Stimulated activated CD8-positive, alpha-beta memory T cell treated with anti-CD3 and anti-CD28 coated beads, Interleukin-12 subunit alpha, Interleukin-12 subunit beta, amount 100 ng/mL, for 24 hours (primary cell): Measurements from ENCODE around the gene CA5B.
"Not testable (repeated sequence)": the region's sequence is repeated elsewhere in the genome, so short reads cannot be mapped to it uniquely, and the experiment has no call there.

ENCODE experiments used
- DNase-seq: peaks from one replicate; pipeline ENCODE4 v3.0.0-alpha.2; 2020; ENCODE audit errors: extremely low read depth

Gene CA5B

DNA sequence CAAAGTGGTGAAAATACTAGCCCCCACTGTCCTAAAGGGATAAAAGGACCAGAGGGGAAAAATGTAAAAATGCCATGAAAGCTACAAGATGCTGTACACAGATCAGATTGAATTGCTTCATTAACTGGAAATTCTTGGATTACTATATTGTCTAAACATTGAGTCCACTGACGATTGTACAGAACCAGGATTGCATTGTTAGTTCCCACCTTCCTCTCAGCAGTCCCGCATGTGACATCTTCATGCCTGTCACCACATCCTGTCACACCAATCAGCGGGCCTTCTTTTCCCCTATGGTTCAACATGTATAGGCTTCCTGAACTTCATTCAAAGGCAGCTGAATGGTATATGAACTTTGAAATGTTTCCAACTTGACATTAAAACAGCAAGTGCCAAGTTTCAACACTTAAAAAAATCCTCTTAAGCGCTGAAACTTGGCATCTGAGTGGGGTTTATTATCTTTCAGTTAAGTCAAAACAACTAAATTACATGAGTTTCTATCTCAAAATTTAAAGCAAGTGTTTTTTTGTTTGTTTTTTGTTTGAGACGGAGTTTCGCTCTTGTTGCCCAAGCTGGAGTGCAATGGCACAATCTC, 76.8 kb downstream of the CA5B start:
- DNase-seq, result no peak

DNA sequence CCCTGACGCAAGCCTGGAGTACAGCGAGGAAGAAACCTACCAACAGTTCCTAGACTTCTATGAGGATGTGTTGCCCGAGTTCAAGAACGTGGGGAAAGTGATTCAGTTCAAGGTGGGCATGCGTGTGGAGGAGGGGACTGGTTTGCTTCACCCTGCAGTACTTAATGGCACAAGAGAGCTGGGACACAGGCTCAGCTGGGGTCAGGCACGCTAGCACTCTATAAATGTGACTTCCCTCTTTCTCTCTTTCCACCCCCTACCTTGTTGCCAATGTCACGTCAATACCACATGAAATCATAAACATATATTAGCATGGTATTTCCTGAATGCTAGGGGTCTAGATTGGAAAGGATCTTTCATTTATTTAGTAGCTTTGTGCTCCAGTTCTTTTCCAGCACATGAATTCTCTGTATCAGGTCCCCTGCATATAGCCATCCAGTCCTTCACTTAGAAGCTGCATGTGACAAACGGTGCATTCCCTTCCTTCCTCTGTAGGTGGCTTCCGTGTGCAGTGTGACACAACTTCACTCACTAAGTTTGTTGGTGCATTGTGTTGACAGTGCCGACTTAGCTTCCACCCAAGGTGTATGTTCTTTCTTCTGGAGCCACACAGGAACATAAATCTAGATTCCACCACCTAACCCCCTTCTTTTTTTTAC, 77.8 kb downstream of the CA5B start:
- DNase-seq, result no peak

DNA sequence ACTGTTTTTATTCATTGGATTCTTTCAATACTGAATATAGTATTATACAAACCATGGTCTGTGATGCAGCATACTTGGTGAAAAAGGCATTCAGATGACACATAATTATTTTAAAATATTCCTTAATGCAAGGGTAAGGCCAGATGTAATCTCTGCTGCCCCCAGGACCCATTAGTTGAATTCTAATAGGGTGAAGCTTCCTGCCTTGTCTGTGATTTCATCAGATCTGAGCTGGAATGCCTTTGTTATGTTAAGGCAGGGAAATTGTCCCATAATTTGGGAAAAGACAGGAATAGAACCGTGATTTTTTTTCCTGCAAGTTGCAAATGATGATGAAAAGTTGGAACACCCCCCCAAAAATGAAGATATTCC, 78.4 kb downstream of the CA5B start:
- no peak for DNase-seq

DNA sequence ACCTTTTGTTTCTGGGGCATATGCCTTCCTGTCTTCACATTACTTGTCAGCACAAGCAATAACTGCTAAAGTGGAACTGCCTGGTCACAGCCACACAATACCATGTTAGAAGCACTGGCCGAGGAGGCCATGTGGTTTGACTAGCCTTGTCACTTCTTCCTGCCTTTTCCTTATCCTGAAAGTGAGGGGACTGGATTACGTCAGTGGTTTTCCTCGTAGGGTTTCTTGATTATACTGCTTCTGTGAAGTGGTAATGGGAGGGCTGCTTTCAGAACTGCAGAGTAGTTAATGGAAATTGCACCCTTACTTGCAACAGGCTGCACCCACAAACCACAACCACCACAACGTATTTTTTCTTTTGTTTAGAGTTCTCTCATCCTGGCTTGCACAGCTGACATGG, 78.8 kb downstream of the CA5B start:
- DNase-seq, result no peak

DNA sequence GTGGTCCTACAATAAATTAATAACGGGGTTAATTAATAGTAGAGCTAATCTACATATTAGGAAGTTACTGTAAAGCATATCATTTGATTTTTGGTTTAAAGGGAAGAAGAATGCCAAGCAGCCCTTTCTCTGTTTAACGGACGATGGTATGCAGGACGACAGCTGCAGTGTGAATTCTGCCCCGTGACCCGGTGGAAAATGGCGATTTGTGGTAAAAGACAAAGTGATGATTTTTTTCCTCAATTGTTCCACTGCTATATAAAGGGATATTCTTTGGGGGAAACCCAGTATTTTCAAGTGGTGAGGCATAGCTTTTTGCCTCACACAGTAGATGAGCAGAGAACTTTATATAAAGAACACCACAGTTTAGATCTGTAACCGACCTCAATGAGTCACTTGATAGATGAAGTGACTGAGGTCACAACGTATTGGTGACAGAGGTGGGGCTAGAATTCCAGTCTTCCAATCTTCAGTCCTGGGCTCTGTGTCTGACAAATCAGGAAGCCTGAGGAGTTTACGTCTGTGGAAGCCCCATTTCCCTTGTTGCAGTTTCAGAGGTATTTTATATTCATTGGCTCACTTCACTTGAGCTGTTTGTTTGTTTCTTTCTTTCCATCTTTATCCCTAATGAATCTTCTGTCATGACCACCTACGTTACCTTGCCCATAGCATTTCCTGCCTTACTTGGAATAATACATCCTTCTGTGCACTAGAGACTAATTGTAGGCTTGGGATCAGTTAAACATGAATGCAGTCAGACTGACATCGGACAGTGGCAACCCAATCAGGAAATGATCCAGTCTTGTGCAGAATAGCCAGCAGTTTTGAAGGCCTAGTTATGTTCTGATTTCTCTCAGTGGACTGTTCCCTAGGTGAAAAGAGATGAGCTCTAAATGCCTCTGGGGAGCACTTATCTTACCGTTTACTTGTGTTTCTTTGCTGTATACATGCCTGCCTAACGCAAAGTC, 82.3 kb downstream of the CA5B start:
- no peak for DNase-seq

DNA sequence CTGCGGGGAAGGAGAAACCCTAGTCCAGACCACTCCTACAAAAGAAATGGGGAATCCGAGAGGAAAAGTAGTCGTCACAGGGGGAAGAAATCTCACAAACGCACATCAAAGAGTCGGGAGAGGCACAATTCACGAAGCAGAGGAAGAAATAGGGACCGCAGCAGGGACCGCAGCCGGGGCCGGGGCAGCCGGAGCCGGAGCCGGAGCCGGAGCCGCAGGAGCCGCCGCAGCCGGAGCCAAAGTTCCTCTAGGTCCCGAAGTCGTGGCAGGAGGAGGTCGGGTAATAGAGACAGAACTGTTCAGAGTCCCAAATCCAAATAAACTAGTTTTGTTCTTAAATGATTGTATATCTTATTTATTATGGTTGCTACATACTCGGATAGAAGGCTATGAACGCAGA, 84.9 kb downstream of the CA5B start:
- DNase-seq, result no peak

DNA sequence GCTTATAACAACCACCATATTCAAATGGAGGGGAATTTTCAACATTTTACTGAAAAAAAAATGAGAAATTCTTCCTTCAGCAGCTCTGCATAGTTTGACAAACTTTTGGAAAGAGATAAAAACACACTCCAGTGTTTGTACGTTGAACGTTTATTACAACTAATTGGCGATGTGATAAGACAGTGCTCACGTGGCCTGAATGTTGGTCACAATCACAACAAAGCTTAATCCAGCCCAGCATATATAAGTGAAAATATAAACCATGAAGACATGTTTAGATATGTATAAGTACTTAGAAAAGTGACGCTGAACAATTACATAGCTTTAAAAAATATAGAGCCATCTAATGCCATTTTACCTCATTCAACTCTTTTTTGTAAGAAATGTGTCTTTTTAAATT, 87.9 kb downstream of the CA5B start:
- no peak for DNase-seq

DNA sequence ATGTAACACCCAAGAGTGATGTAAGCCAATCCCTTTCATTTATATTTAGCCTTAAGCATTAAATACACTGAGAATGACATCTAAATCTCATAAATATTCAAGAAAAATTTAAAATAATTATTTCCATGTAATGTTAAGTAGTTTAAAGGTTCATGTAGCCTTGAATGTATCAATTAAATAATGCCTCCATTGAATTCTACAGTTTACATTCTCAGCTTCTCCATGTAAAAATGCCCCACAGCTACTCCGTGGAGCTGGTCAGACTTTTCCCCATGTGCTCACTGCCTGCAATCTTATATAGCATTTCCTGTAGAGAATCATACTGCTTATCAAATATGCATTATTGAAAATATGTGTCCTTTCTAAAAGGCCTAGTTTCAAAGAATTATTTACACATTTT, 91.1 kb downstream of the CA5B start:
- no peak for DNase-seq

DNA sequence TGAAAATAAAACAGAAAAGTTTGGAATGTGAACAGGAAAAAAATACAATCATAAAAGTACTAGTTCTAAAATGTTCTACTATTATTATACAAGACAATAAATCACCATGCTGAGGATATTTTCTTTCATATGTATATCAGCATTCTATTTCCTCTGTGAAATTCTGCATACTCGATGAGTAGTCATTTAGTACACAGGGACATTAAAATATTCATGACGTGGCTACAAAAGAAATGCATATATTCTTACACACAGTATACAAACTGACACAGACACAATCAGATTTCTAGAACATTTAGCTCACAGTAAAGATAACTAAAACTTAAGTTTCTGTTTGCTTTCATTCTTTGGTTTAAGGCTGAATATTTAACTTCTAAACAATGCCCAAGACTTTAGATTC, 93.3 kb downstream of the CA5B start:
- not testable (repeated sequence) for DNase-seq

DNA sequence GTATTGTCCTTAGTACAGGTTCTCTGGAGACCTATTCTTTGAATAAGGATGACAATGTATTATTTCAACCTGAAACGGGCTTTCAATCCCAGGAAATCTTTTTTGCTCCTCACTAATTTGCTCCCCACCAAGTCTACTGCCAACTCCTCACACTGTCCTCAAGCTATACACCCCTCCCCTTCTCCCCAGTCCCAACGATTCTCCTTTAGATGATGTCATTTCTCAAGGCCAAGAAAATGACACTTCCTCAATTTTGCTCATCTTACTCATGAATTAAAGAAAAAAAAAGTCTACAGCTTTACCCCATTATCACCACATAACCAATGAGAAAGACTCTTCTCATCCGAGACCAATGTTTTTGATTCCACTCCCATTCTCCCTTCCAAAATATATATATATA, 96.0 kb downstream of the CA5B start:
- no peak for DNase-seq

DNA sequence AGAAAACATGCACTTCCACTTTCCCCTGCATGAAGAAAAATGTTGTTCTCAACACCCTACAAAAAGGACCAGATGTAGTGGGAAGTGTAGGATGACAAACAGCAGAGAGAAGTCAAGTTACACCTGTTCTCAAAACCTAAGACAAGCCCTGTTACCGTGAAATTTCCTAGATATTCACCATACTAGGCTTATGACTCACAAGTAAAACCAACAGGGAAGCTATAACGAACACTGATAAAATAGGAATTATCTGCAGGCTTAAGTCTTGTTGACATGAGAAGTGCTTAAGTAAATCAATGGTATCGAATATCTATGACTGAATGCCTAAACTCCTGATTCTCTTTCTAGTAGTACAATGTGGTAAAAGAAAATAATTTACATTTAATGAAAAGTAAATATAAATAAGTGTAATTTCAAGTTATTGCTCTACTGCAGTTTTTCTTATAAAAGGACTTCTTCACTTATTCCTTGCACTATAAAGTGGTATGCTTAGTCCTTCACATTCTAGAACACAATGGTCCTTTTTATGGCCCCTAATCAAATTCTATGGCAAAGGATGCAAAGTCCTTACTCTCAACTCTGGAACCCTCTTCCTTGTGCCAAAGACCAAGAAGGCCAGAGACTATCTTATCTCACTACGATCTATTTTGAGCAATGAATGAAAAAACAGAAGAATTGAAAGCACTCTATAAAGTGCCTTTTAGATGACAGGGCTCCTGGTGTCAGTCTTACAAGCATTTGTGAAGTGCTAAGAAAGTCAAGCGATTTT, 96.9 kb downstream of the CA5B start:
- DNase-seq, result no peak
